ENCODE results near the gene BMP2. TPM values are rescaled to one million over a fixed set of nuclear protein-coding genes. Genes with fewer than 3 reads are reported as not detected.

The BMP2 gene
- total and polyA plus RNA-seq, 7 donors = 2.6 to 15.0 (median 3.2) TPM

- H3K4me3 ChIP-seq = no peak overlapping the region
- H3K27me3 ChIP-seq = no peaks in the 10 kb centered on the region
- peaks cover 0 to 13% (median 2%) of the 10 kb centered on the region in 4 donors for H3K4me1 ChIP-seq
- no peaks in the 10 kb centered on the region for H3K9me3 ChIP-seq
- TF ChIP-seq POLR2A (IDR thresholded peaks at IDR 0.05) (no peak), CTCF (IDR thresholded peaks at IDR 0.05) (no peak), EP300 (IDR thresholded peaks at IDR 0.05) (no peak), POLR2AphosphoS5 (IDR thresholded peaks at IDR 0.05) (no peak)
- intact Hi-C loops (cut with DNase I) = no loop called here
- DNase-seq = no peak
- no peaks in the 10 kb centered on the region for H3K36me3 ChIP-seq
- H3K27ac ChIP-seq = no peak overlapping the region
- 16 to 56% methylated on average over 3 of the region's 3 CpGs for WGBS, 2 donors
Measured at GRCh38 chr20:6784767-6785166, 17.3 kb downstream of the BMP2 start.

GRCh38 chr20:6786548-6786947 lies 19.1 kb downstream of the BMP2 start:
- TF ChIP-seq POLR2A (IDR thresholded peaks at IDR 0.05) = no peak
- TF ChIP-seq POLR2AphosphoS5 (IDR thresholded peaks at IDR 0.05) = no peak
- no peak for TF ChIP-seq CTCF (IDR thresholded peaks at IDR 0.05)
- TF ChIP-seq EP300 (IDR thresholded peaks at IDR 0.05) = no peak
- no peaks in the 10 kb centered on the region for H3K9me3 ChIP-seq
- intact Hi-C loops (cut with DNase I) = no loop called here
- DNase-seq = no peak
- H3K27me3 ChIP-seq = no peaks in the 10 kb centered on the region
- no peak overlapping the region for H3K4me3 ChIP-seq
- WGBS, 2 donors = 89% methylated on average over 2 of the region's 2 CpGs
- H3K36me3 ChIP-seq = no peaks in the 10 kb centered on the region
- H3K4me1 ChIP-seq = peaks cover 0 to 13% (median 2%) of the 10 kb centered on the region in 4 donors
- H3K27ac ChIP-seq = no peak overlapping the region

GRCh38 chr20:6792789-6793188 lies 25.3 kb downstream of the BMP2 start:
- Histone ChIP-seq H3K4me1 (no peaks in the 10 kb centered on the region), H3K36me3 (no peaks in the 10 kb centered on the region), H3K9me3 (no peaks in the 10 kb centered on the region), H3K27ac (no peak overlapping the region), H3K4me3 (no peak overlapping the region), H3K27me3 (no peaks in the 10 kb centered on the region)
- intact Hi-C loops (cut with DNase I) = no loop called here
- TF ChIP-seq POLR2A (IDR thresholded peaks at IDR 0.05) (no peak), POLR2AphosphoS5 (IDR thresholded peaks at IDR 0.05) (no peak), CTCF (IDR thresholded peaks at IDR 0.05) (no peak), EP300 (IDR thresholded peaks at IDR 0.05) (no peak)
- no peak for DNase-seq
- 84 to 85% methylated on average over 4 of the region's 4 CpGs for WGBS, 2 donors

GRCh38 chr20:6802227-6802626 lies 34.7 kb downstream of the BMP2 start:
- Histone ChIP-seq H3K4me1 (no peaks in the 10 kb centered on the region), H3K9me3 (no peaks in the 10 kb centered on the region), H3K4me3 (no peak overlapping the region), H3K27ac (no peak overlapping the region), H3K36me3 (no peaks in the 10 kb centered on the region), H3K27me3 (no peaks in the 10 kb centered on the region)
- TF ChIP-seq POLR2A (IDR thresholded peaks at IDR 0.05) (no peak), CTCF (IDR thresholded peaks at IDR 0.05) (no peak), EP300 (IDR thresholded peaks at IDR 0.05) (no peak), POLR2AphosphoS5 (IDR thresholded peaks at IDR 0.05) (no peak)
- no peak for DNase-seq
- WGBS, 2 donors = 94 to 95% methylated on average over 2 of the region's 2 CpGs
- intact Hi-C loops (cut with DNase I) = no loop called here

- H3K4me1 ChIP-seq = no peaks in the 10 kb centered on the region
- no peaks in the 10 kb centered on the region for H3K9me3 ChIP-seq
- no peak for DNase-seq
- intact Hi-C loops (cut with DNase I) = no loop called here
- 87 to 92% methylated on average over 1 of the region's 1 CpG for WGBS, 2 donors
- H3K36me3 ChIP-seq = no peaks in the 10 kb centered on the region
- no peak overlapping the region for H3K27ac ChIP-seq
- H3K4me3 ChIP-seq = no peak overlapping the region
- no peaks in the 10 kb centered on the region for H3K27me3 ChIP-seq
- no peak for TF ChIP-seq EP300 (IDR thresholded peaks at IDR 0.05)
- no peak for TF ChIP-seq POLR2AphosphoS5 (IDR thresholded peaks at IDR 0.05)
- no peak for TF ChIP-seq POLR2A (IDR thresholded peaks at IDR 0.05)
- TF ChIP-seq CTCF (IDR thresholded peaks at IDR 0.05) = no peak
Measured at GRCh38 chr20:6806275-6806674, 38.8 kb downstream of the BMP2 start.
